HG02852 (cell line): ENCODE data around the gene ZMYM2.
"Not testable (repeated sequence)": the region's sequence is repeated elsewhere in the genome, so short reads cannot be mapped to it uniquely, and the experiment has no call there.

Experiments
- ATAC-seq: cut with Tn5 transposase; IDR thresholded peaks from one replicate; pipeline ENCODE4 v1.9.1; 2021; ENCODE audit warnings: mild to moderate bottlenecking, moderate library complexity; ENCODE audit not compliant: unreplicated experiment

The ZMYM2 gene

DNA sequence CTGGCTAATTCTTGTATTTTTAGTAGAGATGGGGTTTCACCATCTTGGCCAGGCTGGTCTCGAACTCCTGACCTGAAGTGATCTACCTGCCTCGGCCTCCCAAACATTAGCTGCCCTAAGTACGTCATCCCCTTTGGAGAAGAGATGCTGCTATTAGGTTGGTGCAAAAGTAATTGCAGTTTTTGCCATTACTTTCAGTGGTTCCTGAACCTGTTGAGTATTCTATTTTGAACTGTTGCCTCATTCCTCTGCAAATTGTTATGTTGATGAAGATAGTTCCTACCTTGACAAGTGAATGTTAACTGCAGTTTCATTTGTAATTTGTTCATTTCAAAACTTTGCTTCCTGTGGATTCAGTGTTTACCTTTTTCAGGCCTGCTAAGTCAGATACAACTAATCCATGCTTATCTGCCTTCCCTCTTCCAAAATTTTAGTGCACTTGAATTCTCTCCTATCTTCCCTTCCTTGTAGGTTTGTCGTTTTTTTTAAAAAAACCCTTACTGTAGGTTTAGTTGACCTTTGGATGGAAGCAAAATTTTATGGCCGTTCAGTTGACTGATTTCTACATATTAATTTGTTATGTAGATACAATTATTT, 24.0 kb downstream of the ZMYM2 start:
- no peak for ATAC-seq

DNA sequence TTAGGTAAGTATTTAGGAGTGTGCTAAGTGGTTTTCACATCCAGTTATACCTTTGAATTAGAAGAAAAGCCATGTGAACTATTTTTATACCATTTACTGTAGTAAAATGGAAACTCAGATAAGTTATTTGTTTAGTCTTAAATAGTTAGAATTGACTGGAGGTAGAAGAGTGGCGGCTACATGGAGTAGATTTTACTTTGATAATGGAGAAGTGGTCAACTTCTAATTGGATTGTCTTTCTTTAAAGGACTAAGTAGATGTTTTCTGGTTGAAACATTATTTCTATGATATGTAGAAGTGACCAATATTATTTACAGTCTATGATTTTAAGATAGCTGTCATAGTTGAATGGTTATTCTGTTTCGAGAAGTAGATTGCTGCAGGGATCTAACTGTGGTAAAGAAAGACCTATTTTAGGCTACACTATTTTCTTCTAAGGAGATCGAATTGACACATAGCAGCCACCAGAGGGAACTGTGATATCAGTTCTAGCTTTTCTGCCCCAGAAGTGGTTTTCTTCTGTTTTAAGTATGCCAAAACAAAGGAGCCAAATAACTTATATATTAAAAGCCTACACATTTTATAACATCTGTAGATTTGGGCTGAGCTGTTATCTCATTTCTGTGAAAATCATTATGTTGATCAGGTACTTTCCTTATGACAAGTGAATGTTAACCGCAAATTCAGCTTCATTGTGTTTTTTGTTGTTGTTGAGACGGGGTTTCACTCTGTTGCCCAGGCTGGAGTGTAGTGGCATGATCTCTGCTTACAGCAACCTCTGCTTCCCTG, 26.1 kb downstream of the ZMYM2 start:
- peak; percentile 82 for ATAC-seq

GRCh38 chr13:19985219-19985556, 26.7 kb downstream of the ZMYM2 start:
- ATAC-seq = no peak

- ATAC-seq = no peak
These were observed 33.0 kb downstream of the ZMYM2 start for GRCh38 chr13:19991531-19991930.

GRCh38 chr13:19993024-19993423, 34.5 kb downstream of the ZMYM2 start:
- ATAC-seq = no peak

- no peak for ATAC-seq
These were observed 40.4 kb downstream of the ZMYM2 start for GRCh38 chr13:19998960-19999359.

DNA sequence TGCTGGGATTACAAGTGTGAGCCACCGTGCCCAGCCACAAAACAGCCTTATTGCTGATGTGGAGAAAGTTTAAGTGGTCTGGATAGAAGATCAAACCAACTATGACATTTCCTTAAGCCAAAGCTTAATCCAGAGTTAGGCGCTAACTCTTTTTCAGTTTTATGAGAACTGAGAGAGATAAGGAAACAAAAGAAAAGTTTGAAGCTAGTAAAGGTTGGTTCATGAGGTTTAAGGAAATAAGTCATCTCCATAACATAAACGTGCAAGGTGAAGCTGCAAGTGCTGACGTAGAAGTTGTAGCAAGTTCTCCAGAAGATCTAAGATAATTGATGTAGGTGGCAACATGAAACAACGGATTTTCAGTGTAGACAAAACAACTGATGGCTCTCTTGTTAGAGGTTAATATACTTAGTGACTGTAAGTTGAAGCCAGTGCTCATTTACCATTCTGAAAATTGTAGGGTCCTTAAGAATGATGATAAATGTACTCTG, 41.6 kb downstream of the ZMYM2 start:
- ATAC-seq = no peak

- ATAC-seq = no peak
These were observed 43.1 kb downstream of the ZMYM2 start for GRCh38 chr13:20001366-20002190.

DNA sequence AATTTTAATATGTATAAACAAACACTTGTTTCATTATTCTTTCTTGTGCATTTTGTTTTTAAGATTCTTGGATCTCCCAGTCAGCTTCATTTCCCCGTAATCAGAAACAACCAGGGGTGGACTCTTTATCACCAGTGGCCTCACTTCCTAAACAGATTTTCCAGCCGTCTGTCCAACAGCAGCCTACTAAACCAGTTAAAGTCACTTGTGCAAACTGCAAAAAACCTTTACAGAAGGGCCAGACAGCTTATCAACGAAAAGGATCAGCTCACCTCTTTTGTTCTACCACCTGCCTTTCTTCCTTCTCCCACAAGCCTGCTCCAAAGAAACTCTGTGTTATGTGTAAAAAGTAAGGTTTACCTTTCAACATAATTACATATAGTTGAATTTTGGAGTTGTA, 44.3 kb downstream of the ZMYM2 start:
- ATAC-seq = no peak

DNA sequence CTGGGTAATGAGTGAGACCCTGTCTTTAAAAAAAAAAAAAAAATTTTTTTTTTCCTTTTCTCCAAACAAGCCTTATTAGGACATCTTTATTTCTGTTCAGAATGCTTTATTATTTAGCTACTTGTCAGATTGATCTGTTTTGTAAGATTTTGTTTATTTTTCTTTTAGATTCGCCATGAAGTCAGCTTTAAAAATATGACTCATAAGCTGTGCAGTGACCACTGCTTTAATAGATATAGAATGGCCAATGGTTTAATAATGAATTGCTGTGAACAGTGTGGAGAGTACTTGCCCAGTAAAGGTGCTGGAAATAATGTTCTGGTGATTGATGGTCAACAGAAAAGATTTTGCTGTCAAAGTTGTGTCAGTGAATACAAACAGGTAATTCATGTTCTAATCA, 47.7 kb downstream of the ZMYM2 start:
- ATAC-seq = no peak

DNA sequence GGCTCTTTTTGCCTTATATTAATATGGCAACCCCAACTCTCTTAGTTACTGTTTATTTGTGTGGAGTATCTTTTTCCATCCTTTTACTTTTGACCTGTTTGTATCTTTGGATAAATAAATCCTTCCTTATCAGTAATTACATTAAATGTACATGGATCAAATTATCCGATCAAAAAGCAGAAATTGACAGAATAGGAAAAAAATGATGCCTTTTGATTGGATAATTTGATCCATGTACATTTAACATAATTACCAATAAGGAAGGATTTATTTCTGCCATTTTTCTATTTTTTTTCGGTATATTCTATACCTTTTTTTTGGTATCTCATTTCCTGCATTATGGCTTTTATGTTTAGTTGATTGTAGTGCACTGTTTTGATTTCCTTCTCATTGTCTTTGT, 57.2 kb downstream of the ZMYM2 start:
- no peak for ATAC-seq

GRCh38 chr13:20016649-20017364, 58.3 kb downstream of the ZMYM2 start:
- ATAC-seq = no peak

DNA sequence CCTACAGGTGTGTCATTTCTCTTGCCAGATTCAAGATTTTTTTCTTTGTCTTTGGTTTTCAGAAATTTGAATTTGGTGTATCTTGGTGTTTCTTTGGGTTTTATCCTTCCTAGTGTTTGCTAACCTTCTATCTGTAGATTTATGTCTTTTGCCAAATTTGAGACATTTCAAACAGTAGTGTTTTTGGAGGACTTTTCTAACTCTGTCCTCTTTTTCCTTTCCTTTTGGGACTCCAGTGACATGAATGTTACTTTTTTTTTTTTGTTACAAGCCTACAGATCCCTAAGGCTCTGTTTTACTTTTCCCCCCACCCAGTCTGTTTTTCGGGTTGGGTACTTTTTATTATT, 58.8 kb downstream of the ZMYM2 start:
- no peak for ATAC-seq

DNA sequence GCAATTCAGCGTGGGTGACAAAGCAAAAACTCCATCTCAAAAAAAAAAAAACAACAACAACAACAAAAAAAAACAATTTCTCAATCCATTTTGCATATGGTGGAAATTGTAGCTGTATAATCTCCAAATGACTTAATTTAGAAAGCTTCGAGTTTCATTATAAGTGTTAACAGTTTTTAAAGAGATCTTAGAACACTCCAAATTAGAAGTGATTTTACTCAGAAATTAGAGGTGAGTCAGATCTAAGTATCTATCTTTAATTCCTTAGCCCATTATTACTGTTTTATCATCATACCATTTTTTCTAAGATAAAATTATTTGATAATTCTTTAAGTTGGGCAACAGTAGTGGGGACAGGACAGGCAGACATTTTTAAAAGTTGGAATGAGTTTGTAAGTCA, 60.5 kb downstream of the ZMYM2 start:
- peak; percentile 80 for ATAC-seq

DNA sequence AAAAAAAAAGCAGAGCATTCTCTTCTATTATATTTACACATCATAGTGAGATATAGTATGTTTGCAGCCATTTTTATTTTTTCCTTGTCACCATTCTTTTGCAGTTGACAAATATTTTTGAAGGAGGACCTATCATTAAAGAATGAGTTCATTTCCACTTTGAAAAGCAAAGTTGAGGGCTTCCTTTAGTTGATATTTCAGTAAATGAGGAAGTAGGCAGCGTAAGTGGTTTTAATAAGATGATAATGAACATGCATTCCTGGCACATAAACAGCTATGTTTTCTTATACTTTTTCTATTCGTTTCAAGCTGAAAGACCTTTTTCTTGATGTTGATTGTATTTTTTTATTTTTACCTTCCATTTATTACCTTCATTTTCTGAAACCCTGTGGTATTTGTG, 66.2 kb downstream of the ZMYM2 start:
- ATAC-seq = no peak

DNA sequence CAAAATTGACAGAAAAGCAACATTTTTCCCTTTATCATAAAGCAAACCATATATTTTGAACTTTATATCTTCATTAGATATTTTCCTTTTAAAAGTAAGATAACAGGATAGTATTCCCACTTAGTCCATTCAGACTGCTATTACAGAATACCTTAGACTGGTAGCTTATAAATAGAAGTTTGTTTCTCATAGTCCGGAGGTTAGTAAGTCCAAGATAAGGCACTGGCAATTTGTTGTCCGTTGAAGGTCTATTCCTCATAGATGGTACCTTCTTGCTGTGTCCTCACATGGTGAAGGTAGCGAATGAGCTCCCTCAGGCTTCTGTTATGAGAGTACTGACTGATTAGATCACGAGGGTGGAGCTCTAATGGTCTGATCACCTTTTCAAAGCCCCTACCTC, 70.4 kb downstream of the ZMYM2 start:
- no peak for ATAC-seq

DNA sequence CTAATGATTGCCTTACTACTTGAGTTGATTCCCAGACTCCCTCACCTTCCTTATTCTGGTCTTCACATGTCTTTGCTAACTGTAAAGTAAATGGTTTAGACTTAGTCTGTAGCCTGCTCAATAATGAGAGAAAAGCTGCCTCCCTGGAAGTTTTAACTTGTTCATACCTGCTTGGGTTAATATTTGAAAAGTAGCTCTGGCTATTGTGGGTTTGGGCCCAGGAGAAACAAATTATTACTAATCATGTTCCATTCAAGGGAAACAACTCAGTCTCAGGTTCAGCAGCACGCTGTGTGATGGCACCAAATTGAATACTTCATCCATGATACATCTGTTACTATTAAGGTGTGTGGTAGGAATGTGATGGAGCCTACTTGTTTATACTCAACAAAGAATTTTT, 75.0 kb downstream of the ZMYM2 start:
- no peak for ATAC-seq

GRCh38 chr13:20035130-20035529, 76.6 kb downstream of the ZMYM2 start:
- ATAC-seq = no peak

DNA sequence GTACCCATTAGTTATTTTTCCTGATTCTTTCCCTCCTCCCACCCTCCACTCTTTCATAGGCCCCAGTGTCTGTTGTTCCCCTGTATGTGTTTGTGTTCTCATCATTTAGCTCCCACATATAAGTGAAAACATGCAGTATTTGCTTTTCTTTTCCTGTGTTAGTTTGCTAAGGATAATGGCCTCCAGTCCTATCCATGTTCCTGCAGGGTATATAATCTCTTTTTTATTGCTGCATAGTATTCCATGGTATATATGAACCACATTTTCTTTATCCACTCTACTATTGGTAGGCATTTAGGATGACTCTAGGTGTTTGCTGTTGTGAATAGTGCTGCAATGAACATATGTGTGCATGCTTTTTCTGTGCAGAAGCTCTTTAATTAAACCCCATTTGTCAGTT, 79.4 kb downstream of the ZMYM2 start:
- ATAC-seq = no peak

DNA sequence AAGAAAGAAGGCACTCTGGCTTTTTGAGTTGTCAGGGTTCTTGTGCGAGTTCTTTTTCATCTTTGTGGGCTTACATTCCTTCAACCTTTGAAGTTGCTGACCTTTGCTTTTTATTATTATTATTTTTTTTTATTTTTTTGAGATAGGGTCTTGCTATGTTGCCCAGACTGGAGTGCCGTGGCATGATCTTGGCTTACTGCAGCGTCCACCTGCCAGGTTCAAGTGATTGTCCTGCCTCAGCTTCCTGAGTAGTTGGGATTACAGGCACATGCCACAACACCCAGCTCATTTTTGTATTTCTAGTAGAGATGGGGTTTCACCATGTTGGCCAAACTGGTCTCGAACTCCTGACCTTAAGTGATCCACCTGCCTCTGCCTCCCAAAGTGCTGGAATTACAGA, 84.1 kb downstream of the ZMYM2 start:
- not testable (repeated sequence) for ATAC-seq

GRCh38 chr13:20043207-20043925, 84.8 kb downstream of the ZMYM2 start:
- ATAC-seq = no peak
